Endothelial cell of umbilical vein (primary cell): ENCODE measurements around the gene TBX4. TPM values are rescaled to one million over a fixed set of nuclear protein-coding genes. Genes with fewer than 3 reads are reported as not detected.

Experiments used
- BruUV-seq: library from RNA; stranded (reverse); fragments of 400-500 nt; replicated peaks from 2 replicates; lab custom pipeline; 2021; lab: Mats Ljungman, UMichigan
- CTCF ChIA-PET: fragments of 300-600, 350-600 bp; sonication (Branson Sonifier 250); formaldehyde crosslinking; loops from one replicate; lab custom pipeline; 2021; ENCODE audit warnings: antibody characterized with exemption, inconsistent platforms; lab: Charles Lee
- POLR2A ChIA-PET: fragments of 300-600, 350-600 bp; sonication (Branson Sonifier 250); formaldehyde crosslinking; loops from one replicate; lab custom pipeline; 2021; ENCODE audit warnings: antibody characterized with exemption, inconsistent platforms; lab: Charles Lee
- DNase-seq: peaks from one replicate; pipeline ENCODE4 v3.0.0-alpha.2; 2011; ENCODE audit warnings: low read depth, low spot score
- FAIRE-seq: peaks from 2 replicates; lab custom pipeline; 2011; peaks lifted over from hg19 to GRCh38; lab: Jason Lieb, UNC
- H2AFZ ChIP-seq: 2 replicates; pipeline ENCODE4 v1.6.0; 2012; ENCODE audit warnings: low read depth, low read length, control low read depth, inconsistent platforms
- H3K27ac ChIP-seq: 2 replicates; pipeline ENCODE4 v1.5.1; 2011; ENCODE audit warnings: low read depth, mild to moderate bottlenecking, control low read depth, low read length, moderate library complexity; ENCODE audit not compliant: insufficient read depth
- H3K27me3 ChIP-seq, 2 experiments: 2 replicates each; pipeline versions ENCODE4 v1.6.0 to v1.6.1; 2011; ENCODE audit warnings: low read length in 2 of 2, mixed read lengths in 1 of 2; ENCODE audit not compliant: control insufficient read depth in 2 of 2, insufficient read depth in 2 of 2
- H3K36me3 ChIP-seq, 2 experiments: 2 replicates in 1 of 2; 3 replicates in 1 of 2; pipeline ENCODE4 v1.5.1; 2011; ENCODE audit warnings: low read length in 2 of 2, mild to moderate bottlenecking in 1 of 2, moderate library complexity in 1 of 2; ENCODE audit not compliant: control insufficient read depth in 2 of 2, insufficient read depth in 2 of 2; ENCODE audit errors: extremely low read depth in 1 of 2
- H3K4me1 ChIP-seq: 3 replicates; pipeline ENCODE4 v1.5.1; 2011; ENCODE audit warnings: mild to moderate bottlenecking, low read length; ENCODE audit not compliant: control insufficient read depth, insufficient read depth; ENCODE audit errors: extremely low read depth
- H3K4me2 ChIP-seq: 2 replicates; pipeline ENCODE4 v1.6.1; 2011; ENCODE audit warnings: low read length, control low read depth, mixed read lengths; ENCODE audit not compliant: insufficient read depth
- H3K4me3 ChIP-seq, 3 experiments: fragments of 200-600 bp in 1 of 3; sonication (generic), shearing (Covaris generic) in 1 of 3; replicated peaks in 1 of 3; 2 replicates each; pipeline ENCODE4 v1.5.1; 2011 to 2016; ENCODE audit warnings: control low read depth in 3 of 3, low read length in 3 of 3, mild to moderate bottlenecking in 2 of 3, inconsistent platforms in 1 of 3, low read depth in 1 of 3, moderate library complexity in 1 of 3; ENCODE audit not compliant: insufficient read depth in 1 of 3
- H3K79me2 ChIP-seq: 2 replicates; pipeline ENCODE4 v1.6.0; 2012; ENCODE audit warnings: low read length, inconsistent platforms; ENCODE audit not compliant: control insufficient read depth, insufficient read depth
- H3K9ac ChIP-seq: replicated peaks from 2 replicates; pipeline ENCODE3; 2011; ENCODE audit warnings: low read length, control low read depth; ENCODE audit not compliant: insufficient read depth; ENCODE audit errors: extremely low read depth
- H3K9me1 ChIP-seq: replicated peaks from 3 replicates; pipeline ENCODE4 v1.6.0; 2011; ENCODE audit warnings: mild to moderate bottlenecking, low read length; ENCODE audit not compliant: control insufficient read depth, insufficient read depth; ENCODE audit errors: extremely low read depth
- H3K9me3 ChIP-seq: replicated peaks from 2 replicates; pipeline ENCODE4 v1.5.1; 2012; ENCODE audit warnings: low read length, inconsistent platforms; ENCODE audit not compliant: control insufficient read depth, insufficient read depth
- H4K20me1 ChIP-seq: replicated peaks from 2 replicates; pipeline ENCODE3; 2011; ENCODE audit warnings: mild to moderate bottlenecking, low read length; ENCODE audit not compliant: control insufficient read depth, insufficient read depth; ENCODE audit errors: extremely low read depth
- CTCF ChIP-seq, 2 donors: IDR thresholded peaks; 1 replicate in 1 of 2; 2 replicates in 1 of 2; pipeline ENCODE4 v1.5.1; 2011; ENCODE audit warnings: low read length in 2 of 2, mild to moderate bottlenecking in 2 of 2, moderate library complexity in 2 of 2, control low read depth in 1 of 2, inconsistent platforms in 1 of 2, low read depth in 1 of 2; ENCODE audit not compliant: insufficient read depth in 1 of 2; ENCODE audit errors: extremely low read depth in 1 of 2
- EZH2 ChIP-seq: IDR thresholded peaks from 2 replicates; pipeline ENCODE4 v1.6.1; 2012; ENCODE audit warnings: borderline replicate concordance, low read depth, mild to moderate bottlenecking, moderate library complexity, low read length, inconsistent platforms; ENCODE audit not compliant: severe bottlenecking
- FOS ChIP-seq: IDR thresholded peaks from 2 replicates; pipeline ENCODE4 v1.6.1; 2011; ENCODE audit warnings: mild to moderate bottlenecking, low read length, moderate library complexity, borderline replicate concordance; ENCODE audit not compliant: insufficient read depth
- GATA2 ChIP-seq: IDR thresholded peaks from 2 replicates; pipeline ENCODE4 v1.7.0; 2011; ENCODE audit warnings: low read depth, mild to moderate bottlenecking, moderate library complexity, mixed read lengths, low read length; ENCODE audit not compliant: insufficient read length, insufficient read depth
- JUN ChIP-seq: IDR thresholded peaks from 2 replicates; pipeline ENCODE4 v1.6.1; 2011; ENCODE audit warnings: borderline replicate concordance, low read depth; ENCODE audit not compliant: insufficient read length, insufficient read depth
- MAX ChIP-seq: IDR thresholded peaks from 2 replicates; pipeline ENCODE4 v1.6.1; 2011; ENCODE audit not compliant: insufficient read depth, insufficient read length
- MYC ChIP-seq: IDR thresholded peaks from one replicate; pipeline ENCODE4 v1.6.1; 2011; ENCODE audit warnings: mild to moderate bottlenecking, low read depth, low read length
- POLR2A ChIP-seq: IDR thresholded peaks from 2 replicates; pipeline ENCODE4 v1.6.1; 2012; ENCODE audit warnings: low read depth, mild to moderate bottlenecking, control low read depth, low read length
- POLR2AphosphoS5 ChIP-seq: IDR thresholded peaks from 2 replicates; pipeline ENCODE4 v1.6.1; 2012; ENCODE audit warnings: low read depth, mild to moderate bottlenecking, control low read depth, low read length, moderate library complexity; ENCODE audit not compliant: insufficient read depth
- dilution Hi-C: fragments of 300-500 bp; cut with MboI; formaldehyde crosslinking; loops from one replicate; pipeline ENCODE4 v1.15.0; 2019; ENCODE audit warnings: low sequenced_read_pairs; ENCODE audit not compliant: extremely low pct_ligation_motif_present
- intact Hi-C: fragments of 100-400 bp; cut with micrococcal nuclease; formaldehyde crosslinking; loops from one replicate; pipeline ENCODE4 v1.10.0; 2022
- polyA plus RNA-seq, 4 experiments: library from polyadenylated mRNA; depleted of rRNA in 3 of 4; stranded (reverse) in 3 of 4; unstranded in 1 of 4; fragments of >200 nt; gene quantifications; 2 replicates each; pipeline versions ENCODE4 v1.2.1 to v1.2.3, GENCODE V29; 2011 to 2012; ENCODE audit warnings: missing spikeins in 1 of 4
- total RNA-seq: library from RNA; stranded (reverse); gene quantifications from 2 replicates; pipeline ENCODE4 v1.2.3, GENCODE V29; 2021

Gene TBX4
- total and polyA plus RNA-seq, 2 donors (not counting 3 experiments of a cell fraction or from before 2014, with no cell fraction given) = not detected

GRCh38 chr17:61431594-61432311 lies 20.5 kb upstream of the TBX4 start:
- Histone ChIP-seq H3K27ac (no peak overlapping the region), H3K9me3 (no peaks in the 10 kb centered on the region), H3K9me1 (no peaks in the 10 kb centered on the region), H3K27me3 (peaks cover 4% of the 10 kb centered on the region in 2 experiments), H3K4me2 (no peak overlapping the region), H3K9ac (no peak overlapping the region), H2AFZ (no peak overlapping the region), H3K4me1 (no peaks in the 10 kb centered on the region), H3K4me3 (no peak overlapping the region), H3K36me3 (no peaks in the 10 kb centered on the region), H3K79me2 (no peaks in the 10 kb centered on the region), H4K20me1 (no peaks in the 10 kb centered on the region)
- FAIRE-seq (no peak), DNase-seq (no peak)
- CTCF ChIA-PET = no interaction called here
- no TSS peak for BruUV-seq
- intact Hi-C loops (no loop called here), dilution Hi-C loops (no loop called here)
- TF ChIP-seq MAX = no peak
- no peak for TF ChIP-seq GATA2
- TF ChIP-seq FOS = no peak
- TF ChIP-seq MYC = no peak
- no peak for TF ChIP-seq CTCF (IDR thresholded peaks at IDR 0.05; ENCODE audit: extremely low read depth in 1 of 2, insufficient read depth in 1 of 2, low read depth in 1 of 2, low read length in 2 of 2)
- no peak for TF ChIP-seq JUN
- no peak for TF ChIP-seq EZH2
- TF ChIP-seq POLR2AphosphoS5 = no peak
- no peak for TF ChIP-seq POLR2A
- POLR2A ChIA-PET = no interaction called here
